Mesendoderm (in vitro differentiated cells): ENCODE results near the gene GOLIM4.
A peak's percentile ranks its signal among the peaks of the same experiment; 100 is the strongest.

Source experiments
- DNase-seq: peaks from one replicate; pipeline ENCODE4 v3.0.0; 2013
- H2AK5ac ChIP-seq: 2 replicates; pipeline ENCODE4 v1.6.1; 2013; ENCODE audit warnings: low read length, inconsistent platforms
- H2BK120ac ChIP-seq: 2 replicates; pipeline ENCODE4 v1.6.1; 2013; ENCODE audit warnings: low read depth, mild to moderate bottlenecking, low read length, moderate library complexity, mixed read lengths
- H2BK15ac ChIP-seq: replicated peaks from 2 replicates; pipeline ENCODE4 v1.6.1; 2013; ENCODE audit warnings: low read depth, mild to moderate bottlenecking, moderate library complexity
- H2BK5ac ChIP-seq: 2 replicates; pipeline ENCODE4 v1.6.1; 2013; ENCODE audit warnings: low read length, inconsistent platforms
- H3K18ac ChIP-seq: 2 replicates; pipeline ENCODE4 v1.6.1; 2013; ENCODE audit warnings: mild to moderate bottlenecking, low read length, mixed read lengths
- H3K23ac ChIP-seq: one replicate; pipeline ENCODE4 v1.6.1; 2013; ENCODE audit warnings: low read length
- H3K27ac ChIP-seq: 2 replicates; pipeline ENCODE4 v1.5.1; 2013; ENCODE audit warnings: low read depth, mild to moderate bottlenecking, inconsistent platforms, low read length, moderate library complexity
- H3K27me3 ChIP-seq: 2 replicates; pipeline ENCODE4 v1.6.1; 2013; ENCODE audit warnings: low read length, control low read depth, mild to moderate bottlenecking, inconsistent platforms; ENCODE audit not compliant: insufficient read depth, poor library complexity
- H3K36me3 ChIP-seq: 2 replicates; pipeline ENCODE4 v1.6.1; 2013; ENCODE audit warnings: low read length, inconsistent platforms; ENCODE audit not compliant: control insufficient read depth, insufficient read depth
- H3K4ac ChIP-seq: one replicate; pipeline ENCODE4 v1.6.1; 2013; ENCODE audit warnings: low read depth, mild to moderate bottlenecking, low read length, moderate library complexity
- H3K4me1 ChIP-seq: 2 replicates; pipeline ENCODE4 v1.6.1; 2013; ENCODE audit warnings: low read depth, low read length, inconsistent platforms; ENCODE audit not compliant: control insufficient read depth
- H3K4me2 ChIP-seq: 2 replicates; pipeline ENCODE4 v1.6.1; 2013; ENCODE audit warnings: low read length
- H3K4me3 ChIP-seq: 2 replicates; pipeline ENCODE4 v1.5.1; 2013; ENCODE audit warnings: mild to moderate bottlenecking, low read length
- H3K56ac ChIP-seq: one replicate; pipeline ENCODE4 v1.6.1; 2013; ENCODE audit warnings: low read length
- H3K79me1 ChIP-seq: 2 replicates; pipeline ENCODE4 v1.6.1; 2013; ENCODE audit warnings: low read length, inconsistent platforms
- H3K79me2 ChIP-seq: 2 replicates; pipeline ENCODE4 v1.6.1; 2013; ENCODE audit warnings: mild to moderate bottlenecking, low read length; ENCODE audit not compliant: control insufficient read depth, insufficient read depth
- H3K9ac ChIP-seq: 2 replicates; pipeline ENCODE4 v1.6.1; 2013; ENCODE audit warnings: low read length, inconsistent platforms
- H4K5ac ChIP-seq: one replicate; pipeline ENCODE4 v1.6.1; 2013; ENCODE audit warnings: low read length
- H4K8ac ChIP-seq: one replicate; pipeline ENCODE4 v1.6.1; 2013; ENCODE audit warnings: low read depth, mild to moderate bottlenecking, control low read depth, low read length, moderate library complexity
- WGBS: extraction: QIAGEN DNeasy Blood & Tissue Kit; methylation state at CpG from one replicate; pipeline ENCODE4 v1.1.7; 2013; ENCODE audit warnings: low lambda C conversion rate, missing lambda C conversion rate; ENCODE audit not compliant: insufficient coverage; ENCODE audit errors: extremely low coverage; 5-methylcytosine and 5-hydroxymethylcytosine counted together

GOLIM4 gene

GRCh38 chr3:168104361-168104760, 8.6 kb upstream of the GOLIM4 start:
- Histone ChIP-seq H3K36me3 (no peaks in the 10 kb centered on the region), H3K4me1 (no peaks in the 10 kb centered on the region), H4K5ac (no peak overlapping the region), H3K27ac (no peak overlapping the region), H3K9ac (no peak overlapping the region), H3K4me2 (no peak overlapping the region), H2AK5ac (no peak overlapping the region), H3K56ac (no peak overlapping the region), H3K4me3 (no peak overlapping the region), H3K23ac (no peak overlapping the region), H3K18ac (no peak overlapping the region), H2BK5ac (no peak overlapping the region), H3K4ac (no peak overlapping the region), H3K79me1 (no peaks in the 10 kb centered on the region), H2BK120ac (no peak overlapping the region), H4K8ac (no peak overlapping the region), H2BK15ac (no peak overlapping the region), H3K79me2 (no peaks in the 10 kb centered on the region), H3K27me3 (no peaks in the 10 kb centered on the region)
- no peak for DNase-seq

- DNase-seq: no peak
- H4K5ac ChIP-seq: no peak overlapping the region
- no peaks in the 10 kb centered on the region for H3K4me1 ChIP-seq
- H3K4me3 ChIP-seq: no peak overlapping the region
- H3K36me3 ChIP-seq: no peaks in the 10 kb centered on the region
- H2AK5ac ChIP-seq: no peak overlapping the region
- no peak overlapping the region for H3K4me2 ChIP-seq
- H3K18ac ChIP-seq: no peak overlapping the region
- H3K9ac ChIP-seq: no peak overlapping the region
- H3K79me2 ChIP-seq: no peaks in the 10 kb centered on the region
- H3K27ac ChIP-seq: no peak overlapping the region
- H2BK15ac ChIP-seq: no peak overlapping the region
- no peak overlapping the region for H3K4ac ChIP-seq
- H2BK120ac ChIP-seq: no peak overlapping the region
- H3K56ac ChIP-seq: no peak overlapping the region
- no peaks in the 10 kb centered on the region for H3K27me3 ChIP-seq
- no peak overlapping the region for H2BK5ac ChIP-seq
- H3K23ac ChIP-seq: no peak overlapping the region
- no CpG with 5 or more reads among the region's 4 CpGs for WGBS
- H4K8ac ChIP-seq: no peak overlapping the region
- H3K79me1 ChIP-seq: no peaks in the 10 kb centered on the region
These were observed 7.1 kb upstream of the GOLIM4 start for GRCh38 chr3:168102735-168103410.

- Histone ChIP-seq H3K79me2 (no peaks in the 10 kb centered on the region), H3K27ac (no peak overlapping the region), H3K56ac (no peak overlapping the region), H2BK5ac (no peak overlapping the region), H3K4me1 (peaks cover 3% of the 10 kb centered on the region), H3K36me3 (no peaks in the 10 kb centered on the region), H3K18ac (no peak overlapping the region), H2BK120ac (no peak overlapping the region), H4K8ac (no peak overlapping the region), H4K5ac (no peak overlapping the region), H3K23ac (no peak overlapping the region), H3K4me3 (no peak overlapping the region), H3K4me2 (no peak overlapping the region), H3K27me3 (no peaks in the 10 kb centered on the region), H2AK5ac (no peak overlapping the region), H3K4ac (no peak overlapping the region), H3K9ac (no peak overlapping the region), H2BK15ac (no peak overlapping the region), H3K79me1 (no peaks in the 10 kb centered on the region)
- WGBS: no CpG with 5 or more reads among the region's 3 CpGs
- no peak for DNase-seq
These were observed 5.2 kb upstream of the GOLIM4 start for GRCh38 chr3:168100777-168101492.

- no peak overlapping the region for H3K4me3 ChIP-seq
- H2AK5ac ChIP-seq: no peak overlapping the region
- DNase-seq: no peak
- H2BK15ac ChIP-seq: no peak overlapping the region
- no peak overlapping the region for H3K18ac ChIP-seq
- no peak overlapping the region for H3K56ac ChIP-seq
- H3K79me1 ChIP-seq: no peaks in the 10 kb centered on the region
- H3K23ac ChIP-seq: no peak overlapping the region
- no peak overlapping the region for H3K27ac ChIP-seq
- no peak overlapping the region for H2BK120ac ChIP-seq
- peaks cover 4% of the 10 kb centered on the region for H3K4me1 ChIP-seq
- no peak overlapping the region for H3K4ac ChIP-seq
- H3K79me2 ChIP-seq: peaks cover 12% of the 10 kb centered on the region
- H2BK5ac ChIP-seq: no peak overlapping the region
- no peaks in the 10 kb centered on the region for H3K27me3 ChIP-seq
- no peak overlapping the region for H3K4me2 ChIP-seq
- no peak overlapping the region for H4K8ac ChIP-seq
- H4K5ac ChIP-seq: no peak overlapping the region
- no peaks in the 10 kb centered on the region for H3K36me3 ChIP-seq
- H3K9ac ChIP-seq: no peak overlapping the region
These were observed 1.7 kb upstream of the GOLIM4 start for GRCh38 chr3:168097381-168097780.

- Histone ChIP-seq H3K27ac (no peak overlapping the region), H4K5ac (peak overlapping the region; percentile 89), H3K18ac (no peak overlapping the region), H3K4me3 (peak overlapping the region; percentile 73), H3K9ac (peak overlapping the region; percentile 89), H3K27me3 (no peaks in the 10 kb centered on the region), H3K4ac (no peak overlapping the region), H2AK5ac (no peak overlapping the region), H2BK5ac (peak overlapping the region; percentile 27), H3K79me2 (peaks cover 16% of the 10 kb centered on the region), H4K8ac (no peak overlapping the region), H3K56ac (peak overlapping the region; percentile 93), H3K4me1 (peaks cover 10% of the 10 kb centered on the region), H2BK120ac (no peak overlapping the region), H3K36me3 (no peaks in the 10 kb centered on the region), H3K79me1 (no peaks in the 10 kb centered on the region), H2BK15ac (no peak overlapping the region), H3K23ac (peak overlapping the region; percentile 54), H3K4me2 (peak overlapping the region; percentile 94)
- WGBS: no CpG with 5 or more reads among the region's 17 CpGs
- DNase-seq: peak; percentile 80
These were observed 507 bp upstream of the GOLIM4 start for GRCh38 chr3:168096210-168096652.
